GM04503 (cell line): ENCODE data around the gene DERL3.

Experiments used
- DNase-seq: peaks from one replicate; pipeline ENCODE4 v3.0.0-alpha.2; 2012; ENCODE audit warnings: low read depth

Gene DERL3

GRCh38 chr22:23801886-23802377 is 36.9 kb downstream of the DERL3 start:
- DNase-seq: no peak

- no peak for DNase-seq
Measured at GRCh38 chr22:23801238-23801821, 37.5 kb downstream of the DERL3 start.

- no peak for DNase-seq
Measured at GRCh38 chr22:23800297-23801237, 38.2 kb downstream of the DERL3 start.

- DNase-seq: no peak
Measured at GRCh38 chr22:23796461-23796860, 42.3 kb downstream of the DERL3 start.

GRCh38 chr22:23793326-23793725 is 45.5 kb downstream of the DERL3 start:
- no peak for DNase-seq

GRCh38 chr22:23791738-23792645 is 46.8 kb downstream of the DERL3 start:
- DNase-seq: no peak

GRCh38 chr22:23790819-23791737 is 47.7 kb downstream of the DERL3 start:
- DNase-seq: no peak

- DNase-seq: no peak
Measured at GRCh38 chr22:23789638-23790037, 49.2 kb downstream of the DERL3 start.

GRCh38 chr22:23789121-23789520 is 49.7 kb downstream of the DERL3 start:
- DNase-seq: no peak

- no peak for DNase-seq
Measured at GRCh38 chr22:23787910-23788309, 50.9 kb downstream of the DERL3 start.

GRCh38 chr22:23787600-23787896 is 51.3 kb downstream of the DERL3 start:
- DNase-seq: no peak

- DNase-seq: peak; percentile 77
Measured at GRCh38 chr22:23786752-23787599, 51.8 kb downstream of the DERL3 start, which contains the start of gene SMARCB1. Gene SMARCB1 (plus strand): TSS chr22:23786966. CDS start chr22:23787170, 204 bp downstream.

GRCh38 chr22:23786261-23786710 is 52.5 kb downstream of the DERL3 start:
- DNase-seq: no peak
